Stomach smooth muscle (tissue), 2 donors: Measurements from ENCODE around the gene HOXD8.
A peak's percentile ranks its signal among the peaks of the same experiment; 100 is the strongest.

Source experiments
- H3K27ac ChIP-seq: one replicate; pipeline ENCODE4 v1.7.0; 2013; ENCODE audit warnings: mild to moderate bottlenecking, low read length, inconsistent platforms
- H3K27me3 ChIP-seq, 2 donors: one replicate each; pipeline ENCODE4 v1.7.0; 2013; ENCODE audit warnings: low read length in 2 of 2; ENCODE audit not compliant: insufficient read depth in 2 of 2, control insufficient read depth in 1 of 2
- H3K36me3 ChIP-seq, 2 donors: one replicate each; pipeline ENCODE4 v1.7.0; 2013; ENCODE audit warnings: low read length in 2 of 2; ENCODE audit not compliant: control insufficient read depth in 2 of 2, insufficient read depth in 2 of 2
- H3K4me1 ChIP-seq: one replicate; pipeline ENCODE4 v1.7.0; 2013; ENCODE audit warnings: low read length; ENCODE audit not compliant: control insufficient read depth, insufficient read depth
- H3K4me3 ChIP-seq, 2 donors: one replicate each; pipeline ENCODE4 v1.7.0; 2013; ENCODE audit warnings: low read length in 2 of 2
- H3K9ac ChIP-seq, 2 donors: one replicate each; pipeline ENCODE4 v1.7.0; 2013; ENCODE audit warnings: low read length in 2 of 2, mild to moderate bottlenecking in 1 of 2
- H3K9me3 ChIP-seq, 2 donors: one replicate each; pipeline ENCODE4 v1.7.0; 2013; ENCODE audit warnings: low read length in 2 of 2; ENCODE audit not compliant: control insufficient read depth in 2 of 2
- donor health status: healthy.
- donor health status: Pancreatic carcinoma.

Gene HOXD8

DNA sequence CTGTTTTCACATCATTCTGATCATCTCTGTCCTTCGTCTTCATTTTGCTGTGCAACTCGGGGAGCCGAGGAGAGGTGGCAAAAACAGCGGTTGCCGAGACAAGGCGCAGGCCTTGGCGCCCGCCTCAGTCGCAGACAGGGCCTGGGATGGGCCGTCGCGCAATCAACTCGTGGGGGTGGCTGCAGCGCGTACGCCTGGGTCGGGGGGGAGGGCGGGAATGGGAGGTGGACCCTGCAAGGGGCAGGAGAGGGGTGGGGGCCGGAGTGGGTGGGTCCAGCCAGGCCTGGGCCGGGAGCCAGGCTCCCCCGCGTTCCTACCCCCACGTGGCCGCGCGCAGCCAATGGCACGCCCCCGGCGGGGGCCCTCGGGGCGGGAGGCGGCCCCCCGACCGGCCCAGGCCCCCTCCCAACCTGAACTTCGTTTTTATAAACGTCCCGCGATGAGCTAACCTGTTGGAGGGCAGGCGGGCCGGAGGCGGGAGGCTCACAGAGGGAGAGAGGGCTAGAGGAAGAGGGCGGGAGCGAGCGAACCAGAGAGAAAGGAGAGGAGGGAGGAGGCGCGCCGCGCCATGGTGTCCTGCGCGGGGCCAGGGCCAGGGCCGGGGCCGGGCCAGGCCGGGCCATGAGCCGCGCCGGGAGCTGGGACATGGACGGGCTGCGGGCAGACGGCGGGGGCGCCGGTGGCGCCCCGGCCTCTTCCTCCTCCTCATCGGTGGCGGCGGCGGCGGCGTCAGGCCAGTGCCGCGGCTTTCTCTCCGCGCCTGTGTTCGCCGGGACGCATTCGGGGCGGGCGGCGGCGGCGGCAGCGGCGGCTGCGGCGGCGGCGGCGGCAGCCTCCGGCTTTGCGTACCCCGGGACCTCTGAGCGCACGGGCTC lies 37.0 kb upstream of the HOXD8 start, which contains the start of gene HOXD13:
Gene HOXD13 (plus strand): TSS at position 452 of the 875 bp plus-strand sequence. CDS start 170 bp downstream, at position 622.
- Histone ChIP-seq H3K9ac (no peak within 1 kb of the TSS), H3K36me3 (no peaks in the 10 kb centered on the region), H3K27ac (no peak within 1 kb of the TSS), H3K4me3 (peak within 1 kb of the TSS in 1 of 2 donors; percentile 57), H3K4me1 (peaks cover 29% of the 10 kb centered on the region), H3K27me3 (peaks cover 83 to 99% of the 10 kb centered on the region in 2 donors), H3K9me3 (no peaks in the 10 kb centered on the region)

- Histone ChIP-seq H3K27me3 (peaks cover 81 to 97% of the 10 kb centered on the region in 2 donors), H3K4me3 (peak overlapping the region in 1 of 2 donors; percentile 57), H3K36me3 (no peaks in the 10 kb centered on the region), H3K4me1 (peaks cover 32% of the 10 kb centered on the region), H3K27ac (no peak overlapping the region), H3K9ac (no peak overlapping the region), H3K9me3 (no peaks in the 10 kb centered on the region)
Measured at GRCh38 chr2:176093145-176093897, 36.2 kb upstream of the HOXD8 start.

GRCh38 chr2:176093898-176094249 lies 35.6 kb upstream of the HOXD8 start:
- peaks cover 81 to 97% of the 10 kb centered on the region in 2 donors for H3K27me3 ChIP-seq
- no peaks in the 10 kb centered on the region for H3K36me3 ChIP-seq
- no peaks in the 10 kb centered on the region for H3K9me3 ChIP-seq
- no peak overlapping the region for H3K9ac ChIP-seq
- H3K4me3 ChIP-seq = no peak overlapping the region
- peaks cover 32% of the 10 kb centered on the region for H3K4me1 ChIP-seq
- no peak overlapping the region for H3K27ac ChIP-seq

DNA sequence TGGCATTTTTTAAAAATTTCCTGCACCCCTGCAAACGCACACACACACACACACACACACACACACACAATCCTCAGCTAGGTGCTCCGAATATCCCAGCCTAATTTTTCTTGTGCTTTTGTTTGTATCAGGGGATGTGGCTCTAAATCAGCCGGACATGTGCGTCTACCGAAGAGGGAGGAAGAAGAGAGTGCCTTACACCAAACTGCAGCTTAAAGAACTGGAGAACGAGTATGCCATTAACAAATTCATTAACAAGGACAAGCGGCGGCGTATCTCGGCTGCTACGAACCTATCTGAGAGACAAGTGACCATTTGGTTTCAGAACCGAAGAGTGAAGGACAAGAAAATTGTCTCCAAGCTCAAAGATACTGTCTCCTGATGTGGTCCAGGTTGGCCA lies 35.2 kb upstream of the HOXD8 start:
- Histone ChIP-seq H3K4me3 (no peak overlapping the region), H3K4me1 (peaks cover 32% of the 10 kb centered on the region), H3K27me3 (peaks cover 81 to 97% of the 10 kb centered on the region in 2 donors), H3K9me3 (no peaks in the 10 kb centered on the region), H3K36me3 (no peaks in the 10 kb centered on the region), H3K9ac (no peak overlapping the region), H3K27ac (no peak overlapping the region)

DNA sequence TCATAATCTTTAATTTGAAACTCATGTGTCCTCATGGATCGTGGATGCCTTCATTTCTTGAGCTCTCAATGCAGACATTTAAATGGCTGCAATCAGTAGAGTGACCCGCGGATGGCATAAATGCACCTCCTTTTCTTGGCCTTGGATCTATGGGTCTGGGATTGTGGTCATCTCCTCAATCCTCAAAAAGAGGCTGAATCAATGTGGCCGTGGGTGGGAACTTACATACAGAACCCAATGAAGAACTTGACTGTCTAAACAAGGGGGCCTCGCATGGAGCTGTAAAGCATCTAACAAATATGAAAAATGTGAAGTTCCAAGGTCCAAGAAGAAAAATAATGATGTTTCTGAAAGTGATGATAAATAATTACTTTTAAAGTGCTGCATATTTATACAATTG lies 34.1 kb upstream of the HOXD8 start:
- Histone ChIP-seq H3K9ac (no peak overlapping the region), H3K27me3 (peaks cover 80 to 97% of the 10 kb centered on the region in 2 donors), H3K27ac (no peak overlapping the region), H3K4me1 (peaks cover 39% of the 10 kb centered on the region), H3K36me3 (no peaks in the 10 kb centered on the region), H3K4me3 (no peak overlapping the region), H3K9me3 (no peaks in the 10 kb centered on the region)

GRCh38 chr2:176096243-176096985 lies 33.1 kb upstream of the HOXD8 start:
- H3K4me1 ChIP-seq = peaks cover 40% of the 10 kb centered on the region
- peaks cover 84 to 97% of the 10 kb centered on the region in 2 donors for H3K27me3 ChIP-seq
- peak overlapping the region; percentile 57 to 71 for H3K4me3 ChIP-seq
- H3K27ac ChIP-seq = no peak overlapping the region
- no peaks in the 10 kb centered on the region for H3K9me3 ChIP-seq
- no peak overlapping the region for H3K9ac ChIP-seq
- no peaks in the 10 kb centered on the region for H3K36me3 ChIP-seq

DNA sequence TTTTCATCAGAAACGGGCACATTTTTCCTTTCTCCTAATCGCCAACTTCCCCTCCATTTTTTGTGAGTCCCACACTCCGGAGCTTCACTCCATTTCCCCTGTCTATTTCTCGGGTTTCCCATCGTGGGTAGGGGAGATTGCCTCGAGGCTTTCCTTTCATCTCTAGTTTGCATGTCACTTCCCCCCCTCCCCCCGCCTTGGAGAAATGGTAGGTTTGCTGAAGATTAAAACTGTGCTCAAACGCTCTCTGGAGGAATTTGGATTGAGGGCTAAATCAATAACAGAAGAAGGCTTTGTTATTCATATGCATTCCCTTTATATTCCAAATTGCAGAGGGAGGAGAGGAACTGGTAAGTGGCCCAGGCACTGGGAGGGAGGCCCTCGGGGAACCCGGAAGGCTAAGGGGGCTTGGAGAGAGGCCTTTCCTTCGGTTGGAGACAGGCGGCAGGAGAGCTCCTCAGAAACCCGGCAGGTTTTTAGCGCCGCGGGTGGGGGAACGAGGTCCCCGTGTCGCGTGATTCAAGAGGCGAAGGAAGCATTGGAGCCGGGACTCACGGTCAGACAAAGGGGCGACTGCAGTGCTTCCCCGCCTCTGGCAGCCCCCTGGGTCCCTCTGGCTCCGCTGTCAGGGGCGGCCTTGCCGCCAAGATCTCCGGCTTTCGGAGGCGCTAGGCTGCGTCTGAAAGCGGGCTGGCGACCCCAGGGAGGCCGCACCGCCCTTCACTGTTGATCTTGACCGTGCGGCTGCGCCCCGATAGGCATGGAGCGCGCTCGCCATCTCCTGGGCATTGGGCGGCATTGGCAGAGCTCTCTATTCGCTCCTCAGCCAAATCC lies 32.3 kb upstream of the HOXD8 start:
- Histone ChIP-seq H3K9me3 (no peaks in the 10 kb centered on the region), H3K4me3 (peak overlapping the region; percentile 57 to 71), H3K36me3 (no peaks in the 10 kb centered on the region), H3K27me3 (peaks cover 84 to 97% of the 10 kb centered on the region in 2 donors), H3K27ac (no peak overlapping the region), H3K9ac (no peak overlapping the region), H3K4me1 (peaks cover 38% of the 10 kb centered on the region)

DNA sequence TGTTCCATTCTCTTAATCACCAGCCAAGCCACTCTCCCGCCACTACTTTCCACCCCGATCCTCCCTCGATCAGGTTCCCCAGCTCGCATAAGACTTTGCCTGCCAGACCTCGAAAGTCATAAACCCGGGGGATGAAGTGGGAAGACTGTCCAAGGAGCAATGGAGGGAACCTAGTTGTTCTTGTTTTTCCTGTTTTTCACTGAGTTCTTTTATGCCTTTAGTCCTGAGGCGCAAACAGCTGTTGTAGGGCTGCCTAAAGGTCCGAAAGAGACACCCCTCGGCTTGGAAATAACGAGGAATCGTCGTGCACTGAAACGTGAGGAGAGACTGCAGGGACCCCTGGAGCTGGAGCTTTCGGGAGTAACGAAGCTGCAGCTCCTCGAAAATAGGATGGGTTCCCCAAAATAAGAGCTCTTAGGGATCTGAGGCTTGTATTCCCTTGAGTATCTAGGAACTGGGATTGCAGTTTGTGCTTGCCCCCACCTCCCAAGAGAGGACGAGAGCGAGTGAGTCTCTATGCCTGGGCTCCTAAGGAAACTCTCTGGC lies 31.6 kb upstream of the HOXD8 start:
- Histone ChIP-seq H3K27ac (no peak overlapping the region), H3K4me3 (peak overlapping the region in 1 of 2 donors; percentile 71), H3K4me1 (peaks cover 35% of the 10 kb centered on the region), H3K36me3 (no peaks in the 10 kb centered on the region), H3K9me3 (no peaks in the 10 kb centered on the region), H3K27me3 (peaks cover 89 to 98% of the 10 kb centered on the region in 2 donors), H3K9ac (no peak overlapping the region)

DNA sequence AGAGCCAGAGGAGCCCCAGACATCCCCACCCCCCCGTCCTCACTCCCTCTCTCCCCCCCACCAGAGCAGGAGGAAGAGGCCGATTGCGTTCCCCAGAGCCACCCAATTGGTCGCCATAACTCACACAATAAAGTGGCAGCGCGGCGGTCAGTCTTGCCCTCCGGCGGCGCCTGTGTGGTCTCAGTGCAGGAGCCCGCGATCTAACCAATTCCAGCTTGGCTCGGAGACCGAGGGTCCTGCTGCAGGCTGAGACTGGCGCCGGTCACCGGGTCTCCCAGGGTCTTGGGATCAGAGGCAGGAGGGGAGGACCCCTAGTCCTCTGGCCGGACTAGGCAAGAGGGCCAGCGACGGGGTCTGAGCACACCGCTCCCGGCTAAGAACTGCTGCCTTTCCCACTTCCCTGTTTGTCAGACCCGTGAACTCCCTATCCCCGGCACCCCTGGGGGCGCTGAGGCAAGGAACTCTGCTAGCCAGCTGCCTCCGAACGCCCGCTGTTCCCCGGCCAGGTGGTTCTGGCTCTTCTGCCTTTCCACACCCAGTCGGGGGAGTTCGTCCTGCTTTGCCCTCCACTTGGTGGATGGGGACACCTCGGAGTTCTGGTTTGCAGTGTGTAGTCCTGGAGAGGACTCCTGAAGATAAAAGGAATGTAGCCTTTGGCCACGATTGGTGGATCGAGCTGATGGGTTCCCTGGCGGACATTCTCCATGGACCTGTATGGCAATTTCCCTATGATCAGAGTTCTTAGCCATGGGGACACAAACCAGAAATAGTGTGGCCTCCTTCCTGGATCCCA lies 30.9 kb upstream of the HOXD8 start:
- Histone ChIP-seq H3K9ac (no peak overlapping the region), H3K36me3 (no peaks in the 10 kb centered on the region), H3K4me3 (no peak overlapping the region), H3K27me3 (peaks cover 89 to 97% of the 10 kb centered on the region in 2 donors), H3K9me3 (no peaks in the 10 kb centered on the region), H3K27ac (no peak overlapping the region), H3K4me1 (peaks cover 28% of the 10 kb centered on the region)
